ENCODE data around the gene PDE1C.

GRCh38 chr7:31776616-31777015 is 293.6 kb downstream of the PDE1C start:
- TF ChIP-seq CTCF (conservative IDR thresholded peaks at IDR 0.05; ENCODE audit: low read depth, low read length) (no peak), EZH2 (IDR thresholded peaks at IDR 0.05; ENCODE audit: low read length, unreplicated experiment) (no peak)
